HepG2 (cell line): ENCODE data around the gene MED12. TPM values are rescaled to one million over a fixed set of nuclear protein-coding genes. Genes with fewer than 3 reads are reported as not detected.
A peak's percentile ranks its signal among the peaks of the same experiment; 100 is the strongest.

ENCODE experiments used
- ATAC-seq: fragments of 200-7000 bp; cut with Tn5 transposase; 3 replicates; pipeline ENCODE4 v1.9.1; 2020; ENCODE audit warnings: mild to moderate bottlenecking, moderate library complexity
- BruUV-seq: library from RNA; stranded (reverse); fragments of 400-500 nt; replicated peaks from 2 replicates; lab custom pipeline; 2021; lab: Mats Ljungman, UMichigan
- CTCF ChIA-PET: fragments of 300-600 bp; formaldehyde crosslinking; extraction: SDS; loops from one replicate; lab custom pipeline; 2021; ENCODE audit warnings: low total read pairs, inconsistent platforms, low intra/inter-chr PET ratio; lab: Yijun Ruan, JAX
- POLR2A ChIA-PET: fragments of 350-600 bp; sonication (Branson Sonifier 250); formaldehyde crosslinking; loops from one replicate; lab custom pipeline; 2020; ENCODE audit warnings: antibody characterized with exemption, inconsistent platforms; lab: Yijun Ruan, JAX
- DNase-seq: peaks from one replicate; pipeline ENCODE4 v3.0.0-alpha.2; 2015; ENCODE audit warnings: low spot score
- FAIRE-seq: peaks from 3 replicates; lab custom pipeline; 2011; peaks lifted over from hg19 to GRCh38; lab: Jason Lieb, UNC
- H2AFZ ChIP-seq: one replicate; pipeline ENCODE4 v1.6.1; 2011; ENCODE audit warnings: low read length, inconsistent platforms
- H3K27ac ChIP-seq: fragments of 300-600 bp; 3 replicates; pipeline ENCODE4 v1.8.0; 2011; ENCODE audit warnings: mixed run types, mild to moderate bottlenecking, mixed read lengths, low read length, inconsistent platforms; ENCODE audit not compliant: insufficient read depth; ENCODE audit errors: extremely low read length
- H3K27me3 ChIP-seq, 2 experiments: fragments of 200-600 bp in 1 of 2; 2 replicates in 1 of 2; 3 replicates in 1 of 2; pipeline versions ENCODE4 v1.6.0 to v1.8.0; 2011; ENCODE audit warnings: low read length in 2 of 2, mild to moderate bottlenecking in 2 of 2, moderate library complexity in 2 of 2, inconsistent platforms in 1 of 2; ENCODE audit not compliant: insufficient read depth in 2 of 2, control insufficient read depth in 1 of 2
- H3K36me3 ChIP-seq, 2 experiments: fragments of 200-600 bp in 1 of 2; replicated peaks in 1 of 2; 2 replicates in 1 of 2; 3 replicates in 1 of 2; pipeline versions ENCODE4 v1.5.1 to v1.8.0; 2011; ENCODE audit warnings: low read length in 2 of 2, inconsistent platforms in 1 of 2; ENCODE audit not compliant: insufficient read depth in 2 of 2, control insufficient read depth in 1 of 2
- H3K4me1 ChIP-seq: 2 replicates; pipeline ENCODE4 v1.5.1; 2012; ENCODE audit warnings: low read length, inconsistent platforms; ENCODE audit not compliant: insufficient read depth
- H3K4me2 ChIP-seq: 2 replicates; pipeline ENCODE4 v1.6.0; 2011; ENCODE audit warnings: low read depth, low read length, inconsistent platforms
- H3K4me3 ChIP-seq, 3 experiments: fragments of 200-600 bp in 1 of 3; sonication (generic), shearing (Covaris generic) in 1 of 3; replicated peaks in 1 of 3; 2 replicates each; pipeline ENCODE4 v1.5.1; 2011 to 2016; ENCODE audit warnings: low read length in 3 of 3, inconsistent platforms in 2 of 3, low read depth in 2 of 3, mild to moderate bottlenecking in 2 of 3, control low read depth in 1 of 3, mixed read lengths in 1 of 3; ENCODE audit not compliant: insufficient read depth in 1 of 3
- H3K79me2 ChIP-seq: one replicate; pipeline ENCODE4 v1.6.1; 2011; ENCODE audit warnings: low read length, inconsistent platforms; ENCODE audit not compliant: insufficient read depth
- H3K9ac ChIP-seq: 2 replicates; pipeline ENCODE4 v1.6.0; 2011; ENCODE audit warnings: mild to moderate bottlenecking, low read depth, low read length, inconsistent platforms; ENCODE audit not compliant: insufficient read depth
- H3K9me3 ChIP-seq: 2 replicates; pipeline ENCODE4 v1.5.1; 2012; ENCODE audit warnings: mild to moderate bottlenecking, low read length
- H4K20me1 ChIP-seq: 2 replicates; pipeline ENCODE4 v1.6.0; 2011; ENCODE audit warnings: inconsistent platforms, mild to moderate bottlenecking, low read length, moderate library complexity; ENCODE audit not compliant: insufficient read depth
- ARID2 ChIP-seq: sonication (generic); formaldehyde crosslinking; IDR thresholded peaks from 2 replicates; pipeline ENCODE4 v1.8.1; 2022; ENCODE audit warnings: mild to moderate bottlenecking, missing genetic modification reagents, borderline replicate concordance
- PHF5A ChIP-seq: IDR thresholded peaks from one replicate; pipeline ENCODE4 v1.6.1; 2018; ENCODE audit warnings: low read depth, missing genetic modification reagents; ENCODE audit not compliant: unreplicated experiment
- ZMYM3 ChIP-seq: sonication (generic); formaldehyde crosslinking; IDR thresholded peaks from 2 replicates; pipeline ENCODE4 v1.5.1; 2020; ENCODE audit warnings: mild to moderate bottlenecking, missing genetic modification reagents
- WGBS: methylation state at CpG from one replicate; pipeline ENCODE4 v1.1.6; 2017; ENCODE audit warnings: low lambda C conversion rate; 5-methylcytosine and 5-hydroxymethylcytosine counted together
- in situ Hi-C: cut with HindIII; loops from 2 replicates; pipeline ENCODE4 v1.10.0; 2017; ENCODE audit warnings: low pct_unique_long_range_greater_than_20kb; ENCODE audit not compliant: extremely low pct_ligation_motif_present
- intact Hi-C: fragments of 100-400 bp; cut with micrococcal nuclease; formaldehyde crosslinking; loops from one replicate; pipeline ENCODE4 v1.10.0; 2022; ENCODE audit not compliant: unreplicated experiment
- polyA plus RNA-seq, 8 experiments: library from polyadenylated mRNA; depleted of rRNA in 3 of 8; stranded (reverse) in 7 of 8; unstranded in 1 of 8; fragments of >200 nt; fragmentation: Illumina TruSeq in 4 of 8; extraction: Trizol in 4 of 8; gene quantifications; 2 replicates each; pipeline versions ENCODE4 v1.2.1 to v1.2.3, GENCODE V29; 2011 to 2016; ENCODE audit warnings: low read depth in 4 of 8, missing spikeins in 1 of 8, mixed read lengths in 1 of 8; ENCODE audit not compliant: insufficient read depth in 1 of 8
- total RNA-seq, 5 experiments: library from RNA; depleted of rRNA; stranded (reverse); fragments of >200 nt; fragmentation: Illumina TruSeq; extraction: Trizol; gene quantifications; 2 replicates each; pipeline ENCODE4 v1.2.3, GENCODE V29; 2016; ENCODE audit warnings: low read depth in 1 of 5
- TF ChIP-seq, protein P1 (sequence below): sonication (generic); formaldehyde crosslinking; IDR thresholded peaks from 2 replicates; pipeline ENCODE4 v1.5.0; 2020; ENCODE audit warnings: mild to moderate bottlenecking, missing genetic modification reagents, moderate library complexity
- TF ChIP-seq, protein P2 (sequence below): sonication (generic); formaldehyde crosslinking; IDR thresholded peaks from 2 replicates; pipeline ENCODE4 v1.5.0; 2020; ENCODE audit warnings: mild to moderate bottlenecking, missing genetic modification reagents
- TF ChIP-seq, protein P3 (sequence below): sonication (generic); formaldehyde crosslinking; IDR thresholded peaks from 2 replicates; pipeline ENCODE4 v1.5.1; 2020; ENCODE audit warnings: mild to moderate bottlenecking, moderate library complexity, missing genetic modification reagents

MED12 gene
- total and polyA plus RNA-seq, 2 of the 13 experiments (the other 11 are each of a cell fraction or from before 2014, with no cell fraction given): 9.4 to 15.0 TPM

DNA sequence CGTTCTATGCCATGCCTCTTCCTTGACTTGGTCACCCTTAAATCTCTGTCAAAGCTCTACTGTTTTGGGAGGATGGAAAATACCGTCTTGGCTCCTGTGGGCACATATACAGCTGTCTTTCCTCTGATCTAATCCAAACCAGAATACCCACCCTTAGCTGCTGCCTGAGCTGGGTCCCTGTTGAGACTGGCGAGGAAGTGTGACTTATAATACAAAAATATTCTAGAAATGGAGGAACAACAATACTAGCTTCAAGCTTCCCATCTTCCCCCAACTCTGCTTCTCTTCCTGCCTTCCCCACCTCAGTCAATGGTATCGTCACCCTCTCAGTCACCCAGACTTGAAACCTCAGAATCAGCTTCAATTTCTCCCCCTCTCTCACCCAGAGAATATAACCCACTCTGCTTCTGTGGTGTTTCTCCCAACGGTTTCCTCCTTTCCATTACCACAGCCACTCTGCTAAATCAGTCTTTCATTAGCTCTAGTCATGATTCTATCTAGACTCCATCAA is 6.4 kb upstream of the MED12 start (continued):
- TF ChIP-seq, protein P1, sequence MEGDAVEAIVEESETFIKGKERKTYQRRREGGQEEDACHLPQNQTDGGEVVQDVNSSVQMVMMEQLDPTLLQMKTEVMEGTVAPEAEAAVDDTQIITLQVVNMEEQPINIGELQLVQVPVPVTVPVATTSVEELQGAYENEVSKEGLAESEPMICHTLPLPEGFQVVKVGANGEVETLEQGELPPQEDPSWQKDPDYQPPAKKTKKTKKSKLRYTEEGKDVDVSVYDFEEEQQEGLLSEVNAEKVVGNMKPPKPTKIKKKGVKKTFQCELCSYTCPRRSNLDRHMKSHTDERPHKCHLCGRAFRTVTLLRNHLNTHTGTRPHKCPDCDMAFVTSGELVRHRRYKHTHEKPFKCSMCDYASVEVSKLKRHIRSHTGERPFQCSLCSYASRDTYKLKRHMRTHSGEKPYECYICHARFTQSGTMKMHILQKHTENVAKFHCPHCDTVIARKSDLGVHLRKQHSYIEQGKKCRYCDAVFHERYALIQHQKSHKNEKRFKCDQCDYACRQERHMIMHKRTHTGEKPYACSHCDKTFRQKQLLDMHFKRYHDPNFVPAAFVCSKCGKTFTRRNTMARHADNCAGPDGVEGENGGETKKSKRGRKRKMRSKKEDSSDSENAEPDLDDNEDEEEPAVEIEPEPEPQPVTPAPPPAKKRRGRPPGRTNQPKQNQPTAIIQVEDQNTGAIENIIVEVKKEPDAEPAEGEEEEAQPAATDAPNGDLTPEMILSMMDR (CRISPR knock-in tag): no peak
- TF ChIP-seq PHF5A (CRISPR knock-in tag) (no peak), ARID2 (CRISPR knock-in tag) (no peak)

DNA sequence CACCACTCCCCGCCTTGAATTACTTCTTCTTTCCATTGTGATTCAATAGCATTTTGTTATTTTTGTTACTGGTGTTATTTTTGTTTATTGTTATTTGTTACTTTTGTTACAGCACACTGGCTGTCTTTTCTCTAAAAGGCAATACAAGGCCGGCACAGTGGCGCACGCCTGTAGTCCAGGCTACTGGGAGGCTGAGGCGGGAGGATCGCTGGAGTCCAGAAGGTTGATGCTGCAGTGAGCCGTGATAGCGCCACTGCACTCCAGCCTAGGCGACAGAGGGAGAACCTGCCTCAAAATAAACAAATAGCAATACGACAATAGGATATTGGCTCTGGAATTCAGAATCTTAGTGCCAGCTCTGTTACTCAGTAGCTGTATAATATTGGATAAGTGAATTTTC is 1.0 kb upstream of the MED12 start:
- no peak overlapping the region for H3K27ac ChIP-seq
- POLR2A ChIA-PET: interaction anchor here (1.4 to 2.2 kb wide), 4 partner anchors 16 to 249 kb away, joined by 4 to 14 read pairs (median 6); partner anchors contain the start of gene TAF1
- H3K4me2 ChIP-seq: peak overlapping the region; percentile 67
- in situ Hi-C loops: no loop called here
- no peak for ATAC-seq
- no TSS peak for BruUV-seq
- H3K4me3 ChIP-seq: peak overlapping the region; percentile 7 to 75 (median 63); a peak in 5 of 6 replicates
- peaks cover 2% of the 10 kb centered on the region for H3K79me2 ChIP-seq
- H3K36me3 ChIP-seq: peaks cover 0 to 10% of the 10 kb centered on the region in 2 experiments; a peak in 2 of 5 replicates
- DNase-seq: no peak
- intact Hi-C loops: no loop called here
- H4K20me1 ChIP-seq: no peaks in the 10 kb centered on the region
- peak; percentile 51; the same call in 1 of the 2 replicates for TF ChIP-seq ZMYM3
- TF ChIP-seq, protein P2, sequence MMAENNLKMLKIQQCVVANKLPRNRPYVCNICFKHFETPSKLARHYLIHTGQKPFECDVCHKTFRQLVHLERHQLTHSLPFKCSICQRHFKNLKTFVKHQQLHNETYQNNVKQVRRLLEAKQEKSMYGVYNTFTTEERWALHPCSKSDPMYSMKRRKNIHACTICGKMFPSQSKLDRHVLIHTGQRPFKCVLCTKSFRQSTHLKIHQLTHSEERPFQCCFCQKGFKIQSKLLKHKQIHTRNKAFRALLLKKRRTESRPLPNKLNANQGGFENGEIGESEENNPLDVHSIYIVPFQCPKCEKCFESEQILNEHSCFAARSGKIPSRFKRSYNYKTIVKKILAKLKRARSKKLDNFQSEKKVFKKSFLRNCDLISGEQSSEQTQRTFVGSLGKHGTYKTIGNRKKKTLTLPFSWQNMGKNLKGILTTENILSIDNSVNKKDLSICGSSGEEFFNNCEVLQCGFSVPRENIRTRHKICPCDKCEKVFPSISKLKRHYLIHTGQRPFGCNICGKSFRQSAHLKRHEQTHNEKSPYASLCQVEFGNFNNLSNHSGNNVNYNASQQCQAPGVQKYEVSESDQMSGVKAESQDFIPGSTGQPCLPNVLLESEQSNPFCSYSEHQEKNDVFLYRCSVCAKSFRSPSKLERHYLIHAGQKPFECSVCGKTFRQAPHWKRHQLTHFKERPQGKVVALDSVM (CRISPR knock-in tag): peak; percentile 95
- TF ChIP-seq, protein P3, sequence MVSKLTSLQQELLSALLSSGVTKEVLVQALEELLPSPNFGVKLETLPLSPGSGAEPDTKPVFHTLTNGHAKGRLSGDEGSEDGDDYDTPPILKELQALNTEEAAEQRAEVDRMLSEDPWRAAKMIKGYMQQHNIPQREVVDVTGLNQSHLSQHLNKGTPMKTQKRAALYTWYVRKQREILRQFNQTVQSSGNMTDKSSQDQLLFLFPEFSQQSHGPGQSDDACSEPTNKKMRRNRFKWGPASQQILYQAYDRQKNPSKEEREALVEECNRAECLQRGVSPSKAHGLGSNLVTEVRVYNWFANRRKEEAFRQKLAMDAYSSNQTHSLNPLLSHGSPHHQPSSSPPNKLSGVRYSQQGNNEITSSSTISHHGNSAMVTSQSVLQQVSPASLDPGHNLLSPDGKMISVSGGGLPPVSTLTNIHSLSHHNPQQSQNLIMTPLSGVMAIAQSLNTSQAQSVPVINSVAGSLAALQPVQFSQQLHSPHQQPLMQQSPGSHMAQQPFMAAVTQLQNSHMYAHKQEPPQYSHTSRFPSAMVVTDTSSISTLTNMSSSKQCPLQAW (CRISPR knock-in tag): no peak
- TF ChIP-seq, all 625 proteins: peak for 2
- no peak overlapping the region for H3K9ac ChIP-seq
- peaks cover 15% of the 10 kb centered on the region; the same call in 1 of the 2 replicates for H3K4me1 ChIP-seq
- CTCF ChIA-PET: no interaction called here
- WGBS: 21% methylated on average over 9 of the region's 10 CpGs
- peak overlapping the region; percentile 27 for H2AFZ ChIP-seq
- FAIRE-seq: no peak
- H3K27me3 ChIP-seq: no peaks in the 10 kb centered on the region
- H3K9me3 ChIP-seq: no peaks in the 10 kb centered on the region
